ENCODE data around the gene ZNF750.

GRCh38 chr17:82839617-82840292 is at the start of gene ZNF750:
- no peak for TF ChIP-seq CTCF (IDR thresholded peaks at IDR 0.05; ENCODE audit: low read depth, low read length, missing input control)
- no peak for TF ChIP-seq HNF4G (IDR thresholded peaks at IDR 0.05)
- no peak for TF ChIP-seq TAF1 (conservative IDR thresholded peaks at IDR 0.05)
- TF ChIP-seq SP1 (IDR thresholded peaks at IDR 0.05), result no peak
- no peak for TF ChIP-seq ATF3 (IDR thresholded peaks at IDR 0.05)
- TF ChIP-seq REST (IDR thresholded peaks at IDR 0.05), result no peak
- TF ChIP-seq EGR1 (IDR thresholded peaks at IDR 0.05; ENCODE audit: low read depth in 2 of 2), result no peak
- no peak for TF ChIP-seq RAD21 (IDR thresholded peaks at IDR 0.05)
- TF ChIP-seq MAX (IDR thresholded peaks at IDR 0.05), result no peak
- TF ChIP-seq ZBTB33 (IDR thresholded peaks at IDR 0.05), result no peak
- TF ChIP-seq JUND (IDR thresholded peaks at IDR 0.05), result no peak
- TF ChIP-seq YY1 (IDR thresholded peaks at IDR 0.05), result no peak
- no peak for TF ChIP-seq GABPA (IDR thresholded peaks at IDR 0.05 in 1 of 2, conservative IDR thresholded peaks at IDR 0.05 in 1 of 2)
